SK-N-SH (cell line): Measurements from ENCODE around the gene ANKFN1. TPM values are rescaled to one million over a fixed set of nuclear protein-coding genes. Genes with fewer than 3 reads are reported as not detected.

ENCODE experiments used
- CTCF ChIA-PET: fragments of 300-600, 350-600 bp; formaldehyde crosslinking; extraction: SDS; loops from one replicate; lab custom pipeline; 2021; lab: Yijun Ruan, JAX
- POLR2A ChIA-PET: fragments of 350-600 bp; sonication (Branson Sonifier 250); formaldehyde crosslinking; extraction: SDS; loops from one replicate; lab custom pipeline; 2020; ENCODE audit warnings: antibody characterized with exemption, inconsistent platforms; lab: Yijun Ruan, JAX
- DNase-seq: peaks from one replicate; pipeline ENCODE4 v3.0.0; 2012
- H2AFZ ChIP-seq: fragments of 200-600 bp; sonication (generic); 2 replicates; pipeline ENCODE4 v1.8.1; 2016; ENCODE audit warnings: antibody characterized with exemption, mild to moderate bottlenecking, low read depth
- H3F3A ChIP-seq: fragments of 200-600 bp; sonication (generic); replicated peaks from 2 replicates; pipeline ENCODE3; 2016; ENCODE audit warnings: antibody characterized with exemption, mild to moderate bottlenecking; ENCODE audit not compliant: insufficient read depth
- H3K27ac ChIP-seq, 2 experiments: fragments of 200-500 bp in 1 of 2; fragments of 200-600 bp in 1 of 2; sonication (Bioruptor generic) in 1 of 2; sonication (generic), shearing (Covaris generic) in 1 of 2; 2 replicates each; pipeline versions ENCODE4 v1.5.1 to v1.6.1; 2014 to 2016; ENCODE audit warnings: low read depth in 2 of 2, inconsistent platforms in 1 of 2, low read length in 1 of 2, mild to moderate bottlenecking in 1 of 2, mixed read lengths in 1 of 2
- H3K27me3 ChIP-seq: fragments of 200-600 bp; sonication (generic), shearing (Covaris generic); 2 replicates; pipeline ENCODE4 v1.6.1; 2016; ENCODE audit warnings: mixed run types; ENCODE audit not compliant: insufficient read depth
- H3K36me3 ChIP-seq, 2 experiments: fragments of 200-500 bp in 1 of 2; fragments of 200-600 bp in 1 of 2; sonication (Bioruptor generic) in 1 of 2; sonication (generic) in 1 of 2; replicated peaks in 1 of 2; 2 replicates each; pipeline versions ENCODE3 to v1.5.1; 2014 to 2016; ENCODE audit warnings: low read length in 1 of 2, mild to moderate bottlenecking in 1 of 2; ENCODE audit not compliant: insufficient read depth in 2 of 2, control insufficient read depth in 1 of 2
- H3K4me1 ChIP-seq, 2 experiments: fragments of 200-500 bp in 1 of 2; fragments of 200-600 bp in 1 of 2; sonication (Bioruptor generic) in 1 of 2; sonication (generic), shearing (Covaris generic) in 1 of 2; 2 replicates each; pipeline versions ENCODE4 v1.5.1 to v1.6.1; 2014 to 2016; ENCODE audit warnings: low read depth in 1 of 2, low read length in 1 of 2, mixed run types in 1 of 2; ENCODE audit not compliant: insufficient read depth in 2 of 2, control insufficient read depth in 1 of 2
- H3K4me2 ChIP-seq: fragments of 200-600 bp; sonication (generic), shearing (Covaris generic); 2 replicates; pipeline ENCODE4 v1.6.1; 2017; ENCODE audit warnings: mixed run types
- H3K4me3 ChIP-seq, 2 experiments: fragments of 200-500 bp in 1 of 2; fragments of 200-600 bp in 1 of 2; sonication (Bioruptor generic) in 1 of 2; sonication (generic), shearing (Covaris generic) in 1 of 2; 2 replicates each; pipeline versions ENCODE4 v1.5.1 to v1.8.1; 2014 to 2016; ENCODE audit warnings: low read depth in 2 of 2, inconsistent platforms in 1 of 2, low read length in 1 of 2, mild to moderate bottlenecking in 1 of 2, mixed read lengths in 1 of 2, moderate library complexity in 1 of 2
- H3K79me2 ChIP-seq: fragments of 200-600 bp; sonication (generic); 2 replicates; pipeline ENCODE4 v1.8.1; 2017; ENCODE audit warnings: mild to moderate bottlenecking; ENCODE audit not compliant: insufficient read depth
- H3K9ac ChIP-seq: fragments of 200-600 bp; sonication (generic); 2 replicates; pipeline ENCODE4 v1.6.1; 2017; ENCODE audit warnings: mixed run types
- H3K9me2 ChIP-seq: fragments of 200-600 bp; sonication (generic); 2 replicates; pipeline ENCODE4 v1.6.1; 2017; ENCODE audit warnings: mixed run types
- H3K9me3 ChIP-seq: fragments of 200-600 bp; sonication (generic); 2 replicates; pipeline ENCODE4 v1.6.1; 2017; ENCODE audit warnings: mixed run types, mild to moderate bottlenecking, moderate library complexity
- H4K20me1 ChIP-seq: fragments of 200-600 bp; sonication (generic); 2 replicates; pipeline ENCODE4 v1.6.1; 2017; ENCODE audit warnings: mild to moderate bottlenecking, mixed run types; ENCODE audit not compliant: insufficient read depth
- CTCF ChIP-seq: fragments of 200-600 bp; sonication (generic); IDR thresholded peaks from 2 replicates; pipeline ENCODE4 v1.6.1; 2017; ENCODE audit warnings: antibody characterized with exemption, mild to moderate bottlenecking, moderate library complexity
- FOSL2 ChIP-seq: IDR thresholded peaks from 2 replicates; pipeline ENCODE4 v1.4.0; 2012; ENCODE audit warnings: low read depth, mild to moderate bottlenecking, moderate library complexity, borderline replicate concordance
- FOXM1 ChIP-seq: IDR thresholded peaks from 2 replicates; pipeline ENCODE4 v1.4.0; 2012; ENCODE audit warnings: low read depth, mild to moderate bottlenecking
- GABPA ChIP-seq: IDR thresholded peaks from 2 replicates; pipeline ENCODE4 v1.4.0; 2012; ENCODE audit warnings: low read depth, mild to moderate bottlenecking
- NFIC ChIP-seq: IDR thresholded peaks from 2 replicates; pipeline ENCODE4 v1.4.0; 2012; ENCODE audit warnings: borderline replicate concordance
- RAD21 ChIP-seq: IDR thresholded peaks from 2 replicates; pipeline ENCODE4 v1.6.1; 2012; ENCODE audit warnings: mild to moderate bottlenecking, low read length
- RCOR1 ChIP-seq: fragments of 150-350 bp; IDR thresholded peaks from 2 replicates; pipeline ENCODE4 v1.6.1; 2017; ENCODE audit warnings: antibody characterized with exemption, low read length
- RFX5 ChIP-seq: IDR thresholded peaks from 2 replicates; pipeline ENCODE4 v1.6.1; 2012; ENCODE audit warnings: mild to moderate bottlenecking, improper control_type of control experiment, low read length
- RXRA ChIP-seq: IDR thresholded peaks from 2 replicates; pipeline ENCODE4 v1.4.0; 2012; ENCODE audit warnings: low read depth, mild to moderate bottlenecking, borderline replicate concordance
- SIN3A ChIP-seq: IDR thresholded peaks from 2 replicates; pipeline ENCODE4 v1.6.1; 2012; ENCODE audit warnings: low read depth, mild to moderate bottlenecking, low read length, moderate library complexity, borderline replicate concordance
- SMC3 ChIP-seq: IDR thresholded peaks from 2 replicates; pipeline ENCODE4 v1.6.1; 2012; ENCODE audit warnings: low read depth, low read length, improper control_type of control experiment
- TAF1 ChIP-seq: IDR thresholded peaks from 2 replicates; pipeline ENCODE4 v1.6.1; 2012; ENCODE audit warnings: low read depth, mild to moderate bottlenecking, low read length, moderate library complexity, borderline replicate concordance
- TEAD4 ChIP-seq: IDR thresholded peaks from 2 replicates; pipeline ENCODE4 v1.4.0; 2012; ENCODE audit warnings: mild to moderate bottlenecking, borderline replicate concordance; ENCODE audit not compliant: insufficient read depth
- WGBS: methylation state at CpG from one replicate; pipeline ENCODE4 v1.1.6; 2017; ENCODE audit warnings: low lambda C conversion rate; 5-methylcytosine and 5-hydroxymethylcytosine counted together
- polyA plus RNA-seq, 3 experiments: library from polyadenylated mRNA; depleted of rRNA; stranded (reverse); fragments of >200 nt; gene quantifications; 2 replicates each; pipeline ENCODE4 v1.2.3, GENCODE V29; 2012

ANKFN1 gene
- polyA plus RNA-seq, 1 of the 3 experiments (the other 2 are of a cell fraction) = 0.07 TPM

- H3K4me2 ChIP-seq = no peak overlapping the region
- no peaks in the 10 kb centered on the region for H3K79me2 ChIP-seq
- H3K9me3 ChIP-seq = no peaks in the 10 kb centered on the region
- H3K4me3 ChIP-seq = no peak overlapping the region
- 3% methylated on average over 1 of the region's 1 CpG for WGBS
- no peak for DNase-seq
- CTCF ChIA-PET = no interaction called here
- no peaks in the 10 kb centered on the region for H3K4me1 ChIP-seq
- TF ChIP-seq RCOR1 = no peak
- TF ChIP-seq FOSL2 = no peak
- no peak for TF ChIP-seq RAD21
- no peak for TF ChIP-seq TEAD4
- no peak for TF ChIP-seq RXRA
- no peak for TF ChIP-seq CTCF
- no peak for TF ChIP-seq FOXM1
- TF ChIP-seq RFX5 = no peak
- no peak for TF ChIP-seq SMC3
- TF ChIP-seq GABPA = no peak
- TF ChIP-seq NFIC = no peak
- TF ChIP-seq, all 33 proteins: peak for 0
- H3K9ac ChIP-seq = no peak overlapping the region
- no peak overlapping the region for H2AFZ ChIP-seq
- H3K9me2 ChIP-seq = no peaks in the 10 kb centered on the region
- H3K27me3 ChIP-seq = no peaks in the 10 kb centered on the region
- no peaks in the 10 kb centered on the region for H4K20me1 ChIP-seq
- H3K36me3 ChIP-seq = no peaks in the 10 kb centered on the region
- POLR2A ChIA-PET = no interaction called here
- no peak overlapping the region for H3K27ac ChIP-seq
- H3F3A ChIP-seq = no peaks in the 10 kb centered on the region
Measured at GRCh38 chr17:56247816-56248215, 94.5 kb downstream of the ANKFN1 start.

- DNase-seq = no peak
- Histone ChIP-seq H3K36me3 (no peaks in the 10 kb centered on the region), H3K4me2 (no peak overlapping the region), H3F3A (no peaks in the 10 kb centered on the region), H3K79me2 (no peaks in the 10 kb centered on the region), H3K9me2 (no peaks in the 10 kb centered on the region), H3K9me3 (no peaks in the 10 kb centered on the region), H3K4me1 (no peaks in the 10 kb centered on the region), H3K9ac (no peak overlapping the region), H3K27ac (no peak overlapping the region), H3K4me3 (no peak overlapping the region), H4K20me1 (no peaks in the 10 kb centered on the region), H2AFZ (no peak overlapping the region), H3K27me3 (peaks cover 6% of the 10 kb centered on the region; the same call in 1 of the 2 replicates)
- TF ChIP-seq SIN3A = no peak
- no peak for TF ChIP-seq TAF1
- 4% methylated on average over 1 of the region's 1 CpG for WGBS
- ChIA-PET CTCF (no interaction called here), POLR2A (no interaction called here)
Measured at GRCh38 chr17:56257075-56257474, 103.8 kb downstream of the ANKFN1 start.
